A549 (cell line): Measurements from ENCODE around the gene OR10W1.

ENCODE experiments used
- CTCF ChIP-seq: fragments of >200 bp; sonication (Bioruptor Twin); formaldehyde crosslinking; IDR thresholded peaks from 3 replicates; pipeline ENCODE4 v1.5.1; 2016
- NPAS2 ChIP-seq: fragments of 250-450 bp; sonication (Bioruptor Pico); IDR thresholded peaks from 2 replicates; pipeline ENCODE4 v1.8.0; 2022; ENCODE audit warnings: mild to moderate bottlenecking, moderate library complexity, borderline replicate concordance

- TF ChIP-seq CTCF = no peak
- TF ChIP-seq NPAS2 (CRISPR knock-in tag) = no peak
Measured at GRCh38 chr11:58259983-58260382, 8.1 kb downstream of the OR10W1 start.
